Gastrocnemius medialis (tissue), 4 donors: ENCODE data around the gene GPM6B. TPM values are rescaled to one million over a fixed set of nuclear protein-coding genes. Genes with fewer than 3 reads are reported as not detected.

Experiments
- ATAC-seq, 2 donors: fragments of 150-250 bp; one replicate each; pipeline ENCODE4 v1.9.1; 2016
- DNase-seq, 2 donors: peaks; one replicate each; pipeline ENCODE4 v3.0.0-alpha.2; 2019
- H3K27ac ChIP-seq, 4 donors: fragments of 200-600 bp; sonication (generic); 1 replicate in 1 of 4; 2 replicates in 3 of 4; pipeline ENCODE4 v1.5.1; 2016 to 2018; ENCODE audit warnings: mild to moderate bottlenecking in 2 of 4, moderate library complexity in 1 of 4
- H3K27me3 ChIP-seq, 3 donors: fragments of 200-600 bp; sonication (generic) in 2 of 3; 1 replicate in 1 of 3; 2 replicates in 2 of 3; pipeline versions ENCODE4 v1.5.1 to v1.6.0; 2016 to 2019; ENCODE audit warnings: mild to moderate bottlenecking in 1 of 3, moderate library complexity in 1 of 3
- H3K36me3 ChIP-seq, 2 donors: fragments of 200-600 bp; sonication (generic) in 1 of 2; one replicate each; pipeline ENCODE4 v1.5.1; 2017 to 2018
- H3K4me1 ChIP-seq, 2 donors: fragments of 200-600 bp; sonication (generic) in 1 of 2; one replicate each; pipeline ENCODE4 v1.5.1; 2016 to 2017; ENCODE audit warnings: mild to moderate bottlenecking in 2 of 2
- H3K4me3 ChIP-seq, 4 donors: fragments of 200-600 bp; sonication (generic) in 3 of 4; 1 replicate in 1 of 4; 2 replicates in 3 of 4; pipeline ENCODE4 v1.5.1; 2016 to 2019; ENCODE audit warnings: mild to moderate bottlenecking in 2 of 4
- H3K9me3 ChIP-seq, 3 donors: fragments of 200-600 bp; sonication (generic) in 2 of 3; 1 replicate in 1 of 3; 2 replicates in 2 of 3; pipeline ENCODE4 v1.5.1; 2016 to 2019
- CTCF ChIP-seq, 5 experiments: fragments of 450-650 bp in 3 of 5; fragments of 200-600 bp in 2 of 5; sonication (generic) in 2 of 5; IDR thresholded peaks in 4 of 5; conservative IDR thresholded peaks in 1 of 5; 1 replicate in 4 of 5; 2 replicates in 1 of 5; pipeline ENCODE4 v1.5.1; 2016 to 2019; ENCODE audit warnings: antibody characterized with exemption in 5 of 5, mild to moderate bottlenecking in 3 of 5, moderate library complexity in 3 of 5
- POLR2A ChIP-seq, 2 donors: fragments of 450-650 bp; IDR thresholded peaks; one replicate each; pipeline ENCODE4 v1.6.1; 2017; ENCODE audit warnings: antibody characterized with exemption in 2 of 2, mild to moderate bottlenecking in 2 of 2, moderate library complexity in 2 of 2
- in situ Hi-C, 4 donors: fragments of 200-750 bp; cut with MboI; loops; one replicate each; pipeline versions ENCODE4 v1.15.0 to v1.8.0; 2017; ENCODE audit warnings: low sequenced_read_pairs in 4 of 4
- intact Hi-C: fragments of 100-400 bp; cut with DNase I; formaldehyde crosslinking; loops from one replicate; pipeline ENCODE4 v1.15.1; 2023; ENCODE audit warnings: low total_unique reads
- total RNA-seq, 4 donors: library from RNA; depleted of rRNA; stranded (reverse); fragments of >200 nt; gene quantifications; one replicate each; pipeline versions ENCODE4 v1.1.0 to v1.2.3, GENCODE V29; 2016

GPM6B gene
- total RNA-seq, 4 donors from 2014 or later = 3.1 to 6.5 (median 3.6) TPM

DNA sequence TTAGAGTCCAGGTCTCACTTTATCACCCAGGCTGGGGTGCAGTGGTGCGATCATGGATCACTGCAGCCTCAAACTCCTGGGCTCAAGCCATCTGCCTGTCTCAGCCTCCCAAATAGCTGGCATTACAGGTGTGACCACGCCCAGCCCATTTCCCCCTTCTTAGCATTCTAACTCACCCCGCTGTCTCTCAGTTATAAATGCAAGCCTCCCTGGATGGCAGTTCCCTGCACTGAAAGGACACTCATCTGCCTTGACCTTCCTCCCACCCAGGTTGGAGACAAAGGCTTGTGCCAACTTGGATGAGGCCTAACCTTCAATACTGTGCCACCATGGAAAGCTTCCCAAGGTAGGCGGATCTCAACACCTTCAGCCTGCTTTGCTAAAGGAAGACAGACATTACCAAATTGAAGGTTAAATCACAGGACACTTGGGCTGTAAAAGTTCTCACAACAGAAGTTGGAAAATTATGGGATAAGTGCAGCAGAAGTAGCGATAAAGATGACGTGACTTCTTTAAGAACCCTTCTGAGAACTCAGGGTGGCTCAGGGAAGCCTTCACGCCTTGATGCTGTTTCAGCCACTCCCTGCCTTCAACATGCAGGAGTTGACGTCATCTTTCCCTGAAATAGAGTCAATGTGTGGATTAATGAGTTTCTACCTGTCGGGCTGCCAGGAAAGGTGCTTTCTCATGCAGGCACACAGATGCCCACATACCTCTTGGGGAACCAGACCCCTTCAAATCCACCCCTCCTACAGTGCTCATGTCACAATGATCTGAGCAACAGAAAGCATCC is 10.6 kb upstream of the GPM6B start:
- H3K4me3 ChIP-seq = no peak overlapping the region
- H3K27ac ChIP-seq = no peak overlapping the region
- TF ChIP-seq POLR2A (IDR thresholded peaks at IDR 0.05) (no peak), CTCF (IDR thresholded peaks at IDR 0.05 in 4 of 5, conservative IDR thresholded peaks at IDR 0.05 in 1 of 5) (no peak)
- no peaks in the 10 kb centered on the region for H3K36me3 ChIP-seq
- no peaks in the 10 kb centered on the region for H3K4me1 ChIP-seq
- intact Hi-C loops (no loop called here), in situ Hi-C loops (no loop called here)
- H3K27me3 ChIP-seq = no peaks in the 10 kb centered on the region
- no peaks in the 10 kb centered on the region for H3K9me3 ChIP-seq
- no peak for DNase-seq
- no peak for ATAC-seq

DNA sequence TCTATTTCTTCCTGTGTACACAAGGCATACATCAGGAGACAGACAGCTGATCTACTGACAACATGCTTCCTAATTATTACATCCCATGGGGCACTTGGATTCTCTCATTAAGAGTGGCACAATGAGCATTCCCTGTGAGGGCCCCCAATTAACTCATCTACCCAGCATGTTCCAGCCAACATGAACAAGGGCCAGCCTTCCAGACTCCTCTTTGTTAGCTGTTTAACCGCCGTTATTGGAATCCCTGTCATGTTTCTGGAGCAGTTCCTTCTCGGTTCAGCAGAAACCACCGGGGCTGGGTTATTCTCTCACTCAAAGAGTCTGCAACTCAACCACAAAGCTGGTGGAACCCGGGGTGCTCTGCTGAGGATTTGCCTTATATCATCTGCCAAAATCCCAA is 9.9 kb upstream of the GPM6B start:
- DNase-seq (no peak), ATAC-seq (no peak)
- in situ Hi-C loops = no loop called here
- Histone ChIP-seq H3K4me1 (no peaks in the 10 kb centered on the region), H3K27ac (no peak overlapping the region), H3K36me3 (no peaks in the 10 kb centered on the region), H3K27me3 (no peaks in the 10 kb centered on the region), H3K4me3 (no peak overlapping the region), H3K9me3 (no peaks in the 10 kb centered on the region)
- TF ChIP-seq POLR2A (IDR thresholded peaks at IDR 0.05) (no peak), CTCF (IDR thresholded peaks at IDR 0.05 in 4 of 5, conservative IDR thresholded peaks at IDR 0.05 in 1 of 5) (no peak)
- intact Hi-C loops = no loop called here

DNA sequence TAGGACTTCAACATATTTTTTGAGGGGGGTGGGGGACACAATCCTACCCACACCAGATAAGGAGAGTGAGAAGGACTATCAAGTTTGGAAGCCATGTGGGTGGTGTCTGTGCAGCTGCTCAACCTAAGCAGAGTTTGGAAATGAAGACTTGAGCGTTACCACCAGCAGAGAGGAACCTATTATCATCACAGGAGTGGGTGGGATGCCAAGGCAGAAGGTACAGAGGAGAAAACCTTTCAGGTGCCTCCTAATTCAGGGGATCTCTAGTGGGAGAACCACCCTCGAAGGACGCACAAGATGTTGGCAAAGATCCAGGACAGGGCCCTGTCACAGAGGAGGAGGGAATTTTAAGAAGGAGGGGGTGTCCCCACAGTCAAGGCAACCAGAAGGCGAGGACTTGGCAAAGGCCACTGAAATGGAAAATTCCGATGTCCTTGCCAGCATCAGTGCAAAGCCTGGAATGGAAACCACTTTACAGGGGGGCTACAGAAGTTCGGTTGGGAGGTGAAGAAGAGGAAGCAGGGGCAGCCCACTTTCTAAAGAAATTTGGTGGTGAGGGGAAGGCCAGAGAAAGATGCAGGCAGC is 8.4 kb upstream of the GPM6B start:
- H3K4me1 ChIP-seq = no peaks in the 10 kb centered on the region
- no peaks in the 10 kb centered on the region for H3K27me3 ChIP-seq
- TF ChIP-seq CTCF (IDR thresholded peaks at IDR 0.05 in 4 of 5, conservative IDR thresholded peaks at IDR 0.05 in 1 of 5) (no peak), POLR2A (IDR thresholded peaks at IDR 0.05) (no peak)
- intact Hi-C loops (no loop called here), in situ Hi-C loops (no loop called here)
- DNase-seq (no peak), ATAC-seq (no peak)
- H3K27ac ChIP-seq = no peak overlapping the region
- H3K4me3 ChIP-seq = no peak overlapping the region
- no peaks in the 10 kb centered on the region for H3K9me3 ChIP-seq
- H3K36me3 ChIP-seq = no peaks in the 10 kb centered on the region

GRCh38 chrX:13824746-13825145 is 7.9 kb upstream of the GPM6B start:
- intact Hi-C loops = no loop called here
- Histone ChIP-seq H3K27ac (no peak overlapping the region), H3K4me3 (no peak overlapping the region), H3K9me3 (no peaks in the 10 kb centered on the region), H3K27me3 (no peaks in the 10 kb centered on the region), H3K36me3 (no peaks in the 10 kb centered on the region), H3K4me1 (no peaks in the 10 kb centered on the region)
- ATAC-seq (no peak), DNase-seq (no peak)
- in situ Hi-C loops = no loop called here
- TF ChIP-seq POLR2A (IDR thresholded peaks at IDR 0.05) (no peak), CTCF (IDR thresholded peaks at IDR 0.05 in 4 of 5, conservative IDR thresholded peaks at IDR 0.05 in 1 of 5) (no peak)
